ENCODE results near the gene NELFE. TPM values are rescaled to one million over a fixed set of nuclear protein-coding genes. Genes with fewer than 3 reads are reported as not detected.

NELFE gene
- total RNA-seq, 1 donor from 2014 or later, result 97.7 TPM

DNA sequence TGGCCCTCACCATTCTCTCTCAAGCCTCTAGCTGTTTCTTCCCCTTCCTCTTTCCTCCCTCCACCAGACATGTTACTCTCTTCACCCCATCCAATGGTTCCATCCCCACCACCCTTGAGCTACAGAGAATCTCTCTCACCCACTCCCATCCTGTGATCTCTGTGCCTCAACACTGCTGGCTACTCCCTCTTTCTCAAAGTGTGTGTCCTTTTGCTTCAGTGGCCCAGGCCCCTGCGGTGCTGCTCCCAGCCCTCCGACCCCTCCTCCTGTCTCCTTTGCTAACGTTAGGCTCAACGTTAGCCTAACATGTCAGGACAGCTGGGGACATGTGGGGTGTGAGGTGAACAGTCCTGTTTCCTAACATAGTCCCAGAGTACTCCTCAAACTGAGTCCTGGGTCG is 5.9 kb downstream of the NELFE start:
- Mint-ChIP-seq H3K36me3 (ENCODE audit: low read depth) (peaks cover 44% of the 10 kb centered on the region), H3K4me3 (no peak overlapping the region), H3K27me3 (ENCODE audit: insufficient read depth) (no peaks in the 10 kb centered on the region), H3K9me3 (no peaks in the 10 kb centered on the region), H3K4me1 (ENCODE audit: low read depth) (peaks cover 9% of the 10 kb centered on the region), H3K27ac (no peak overlapping the region)
- intact Hi-C loops (cut with micrococcal nuclease), result loop anchor here (1.0 to 10.0 kb wide), 2 partner anchors 273 to 408 kb away; partner anchors contain the start of genes ATP6V1G2, DDX39B and NFKBIL1
- no peak for DNase-seq (ENCODE audit: low spot score)

DNA sequence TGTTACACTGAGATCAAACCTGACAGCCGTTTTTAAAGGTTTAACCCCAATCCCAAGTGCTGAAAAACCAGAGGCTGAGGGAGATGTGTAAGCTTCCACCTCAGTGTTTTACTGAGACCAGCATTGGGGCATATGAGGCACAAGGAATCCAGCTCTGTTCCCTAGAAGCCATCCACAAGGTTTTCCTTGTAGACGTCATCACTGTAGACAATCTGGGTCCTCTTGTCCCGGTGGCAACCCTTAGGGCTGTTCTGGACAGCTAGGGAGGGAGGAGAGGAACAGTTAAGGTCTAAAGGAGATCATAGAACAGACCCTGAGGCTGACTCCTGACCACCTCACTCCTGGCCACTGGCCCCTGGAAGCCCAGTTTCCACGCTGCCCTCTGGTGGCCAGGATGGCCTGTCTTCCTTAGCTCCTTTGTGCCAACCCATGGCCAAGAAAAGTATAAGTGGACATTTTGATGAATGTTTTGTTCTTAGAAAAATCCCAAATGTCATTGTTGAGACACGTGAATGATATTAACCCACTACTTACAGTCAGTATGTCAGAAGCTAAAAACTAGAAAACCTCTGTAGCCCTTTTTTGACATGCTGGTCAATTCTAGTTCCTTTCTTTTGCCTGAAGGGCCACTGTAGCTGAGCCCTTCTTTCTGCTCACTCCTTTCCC is 6.5 kb downstream of the NELFE start:
- no peak overlapping the region for H3K27ac Mint-ChIP-seq
- no peaks in the 10 kb centered on the region for H3K9me3 Mint-ChIP-seq
- intact Hi-C loops (cut with micrococcal nuclease), result loop anchor here (1.0 to 10.0 kb wide), 2 partner anchors 272 to 407 kb away; partner anchors contain the start of genes ATP6V1G2, DDX39B and NFKBIL1
- H3K36me3 Mint-ChIP-seq (ENCODE audit: low read depth), result peaks cover 43% of the 10 kb centered on the region
- H3K27me3 Mint-ChIP-seq (ENCODE audit: insufficient read depth), result no peaks in the 10 kb centered on the region
- DNase-seq (ENCODE audit: low spot score), result no peak
- peaks cover 3% of the 10 kb centered on the region for H3K4me1 Mint-ChIP-seq (ENCODE audit: low read depth)
- no peak overlapping the region for H3K4me3 Mint-ChIP-seq

DNA sequence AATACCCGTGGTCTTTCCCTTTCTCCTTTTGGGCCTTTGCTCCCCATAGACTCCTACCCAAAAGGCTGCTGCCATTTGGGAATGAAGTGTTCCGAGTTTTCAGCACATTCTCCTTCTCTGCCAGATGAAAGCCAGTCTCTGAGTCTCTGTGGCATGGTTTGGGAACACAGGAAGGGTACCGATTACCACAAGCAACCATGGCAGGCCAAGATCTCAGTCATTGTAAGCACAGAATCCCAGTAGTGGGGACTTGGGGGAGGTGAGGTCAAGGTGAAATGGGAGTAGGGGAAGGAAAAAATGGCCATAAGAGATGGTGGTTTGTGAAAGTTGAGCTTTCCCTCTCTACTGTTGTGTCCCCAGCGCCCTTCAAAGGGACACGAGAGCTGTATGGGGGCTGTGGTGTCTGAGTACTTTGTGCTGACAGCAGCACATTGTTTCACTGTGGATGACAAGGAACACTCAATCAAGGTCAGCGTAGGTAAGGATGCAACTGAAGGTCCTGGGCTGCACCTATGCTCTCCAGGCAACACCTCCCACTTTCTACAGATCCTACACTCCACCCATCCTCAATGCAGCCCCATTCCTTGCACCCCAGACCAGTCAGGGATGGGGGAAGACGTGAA is 8.7 kb downstream of the NELFE start:
- H3K4me3 Mint-ChIP-seq, result no peak overlapping the region
- no peak for DNase-seq (ENCODE audit: low spot score)
- H3K27me3 Mint-ChIP-seq (ENCODE audit: insufficient read depth), result no peaks in the 10 kb centered on the region
- intact Hi-C loops (cut with micrococcal nuclease), result loop anchor here (10.0 kb wide), 1 partner anchor 405 kb away; the partner anchor contains the start of genes ATP6V1G2, DDX39B and NFKBIL1
- H3K9me3 Mint-ChIP-seq, result no peaks in the 10 kb centered on the region
- H3K4me1 Mint-ChIP-seq (ENCODE audit: low read depth), result peaks cover 9% of the 10 kb centered on the region
- H3K27ac Mint-ChIP-seq, result peak overlapping the region; percentile 66
- H3K36me3 Mint-ChIP-seq (ENCODE audit: low read depth), result peaks cover 28% of the 10 kb centered on the region

DNA sequence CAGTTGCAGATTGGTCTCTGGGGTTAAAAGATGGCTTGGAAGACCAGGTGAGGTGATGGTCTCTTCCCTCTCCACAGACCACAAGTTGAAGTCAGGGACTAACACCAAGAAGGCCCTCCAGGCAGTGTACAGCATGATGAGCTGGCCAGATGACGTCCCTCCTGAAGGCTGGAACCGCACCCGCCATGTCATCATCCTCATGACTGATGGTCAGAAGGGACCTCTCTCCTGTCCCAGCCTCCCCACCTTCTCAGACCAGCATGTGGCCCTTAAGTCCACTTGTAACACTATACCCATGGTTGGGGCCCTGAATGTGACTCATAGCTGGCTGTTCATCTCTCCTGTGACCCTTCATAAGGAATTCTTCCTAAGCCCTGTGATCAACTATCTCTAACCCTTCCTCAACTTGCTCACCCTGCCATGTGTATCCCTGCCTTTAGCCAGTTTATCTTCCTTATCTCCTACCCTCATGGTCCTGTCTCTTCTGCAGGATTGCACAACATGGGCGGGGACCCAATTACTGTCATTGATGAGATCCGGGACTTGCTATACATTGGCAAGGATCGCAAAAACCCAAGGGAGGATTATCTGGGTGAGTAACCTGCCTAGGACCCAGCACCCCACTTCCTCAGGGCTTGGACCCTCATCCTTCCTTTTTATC is 9.9 kb downstream of the NELFE start:
- Mint-ChIP-seq H3K4me1 (ENCODE audit: low read depth) (peaks cover 9% of the 10 kb centered on the region), H3K27me3 (ENCODE audit: insufficient read depth) (no peaks in the 10 kb centered on the region), H3K4me3 (no peak overlapping the region), H3K9me3 (no peaks in the 10 kb centered on the region), H3K36me3 (ENCODE audit: low read depth) (peaks cover 16% of the 10 kb centered on the region), H3K27ac (no peak overlapping the region)
- no peak for DNase-seq (ENCODE audit: low spot score)
- intact Hi-C loops (cut with micrococcal nuclease), result no loop called here

DNA sequence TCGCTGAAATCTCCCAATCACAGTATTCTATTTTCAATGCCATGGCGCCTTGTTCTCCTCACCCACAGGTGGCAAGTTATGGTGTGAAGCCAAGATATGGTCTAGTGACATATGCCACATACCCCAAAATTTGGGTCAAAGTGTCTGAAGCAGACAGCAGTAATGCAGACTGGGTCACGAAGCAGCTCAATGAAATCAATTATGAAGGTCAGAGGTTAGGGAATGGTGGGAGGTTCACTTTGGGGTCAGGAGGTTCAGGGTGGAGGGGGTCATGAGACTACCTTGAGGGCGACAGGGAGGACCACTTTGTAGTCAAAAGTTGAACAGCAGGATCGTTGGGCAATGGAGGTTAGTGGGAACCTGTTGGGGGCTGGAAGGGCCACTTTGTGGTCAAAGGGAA is 10.5 kb downstream of the NELFE start:
- no peak for DNase-seq (ENCODE audit: low spot score)
- H3K27ac Mint-ChIP-seq, result no peak overlapping the region
- H3K4me1 Mint-ChIP-seq (ENCODE audit: low read depth), result peaks cover 9% of the 10 kb centered on the region
- no peak overlapping the region for H3K4me3 Mint-ChIP-seq
- H3K9me3 Mint-ChIP-seq, result no peaks in the 10 kb centered on the region
- intact Hi-C loops (cut with micrococcal nuclease), result no loop called here
- no peaks in the 10 kb centered on the region for H3K27me3 Mint-ChIP-seq (ENCODE audit: insufficient read depth)
- H3K36me3 Mint-ChIP-seq (ENCODE audit: low read depth), result peaks cover 10% of the 10 kb centered on the region

DNA sequence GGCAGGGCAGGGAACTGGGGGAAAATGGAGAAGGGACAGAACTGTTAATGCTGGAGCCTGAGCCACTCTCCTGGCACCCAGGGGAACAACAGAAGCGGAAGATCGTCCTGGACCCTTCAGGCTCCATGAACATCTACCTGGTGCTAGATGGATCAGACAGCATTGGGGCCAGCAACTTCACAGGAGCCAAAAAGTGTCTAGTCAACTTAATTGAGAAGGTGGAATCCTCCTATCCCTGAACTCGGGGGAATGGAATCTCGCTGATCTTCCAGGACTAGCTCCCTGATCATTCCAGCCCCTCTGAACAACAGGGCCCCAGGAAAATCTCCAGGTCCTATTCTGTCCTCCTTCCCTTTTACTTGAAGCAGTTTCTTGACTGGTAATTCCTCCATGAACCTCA is 10.9 kb downstream of the NELFE start:
- no peaks in the 10 kb centered on the region for H3K9me3 Mint-ChIP-seq

DNA sequence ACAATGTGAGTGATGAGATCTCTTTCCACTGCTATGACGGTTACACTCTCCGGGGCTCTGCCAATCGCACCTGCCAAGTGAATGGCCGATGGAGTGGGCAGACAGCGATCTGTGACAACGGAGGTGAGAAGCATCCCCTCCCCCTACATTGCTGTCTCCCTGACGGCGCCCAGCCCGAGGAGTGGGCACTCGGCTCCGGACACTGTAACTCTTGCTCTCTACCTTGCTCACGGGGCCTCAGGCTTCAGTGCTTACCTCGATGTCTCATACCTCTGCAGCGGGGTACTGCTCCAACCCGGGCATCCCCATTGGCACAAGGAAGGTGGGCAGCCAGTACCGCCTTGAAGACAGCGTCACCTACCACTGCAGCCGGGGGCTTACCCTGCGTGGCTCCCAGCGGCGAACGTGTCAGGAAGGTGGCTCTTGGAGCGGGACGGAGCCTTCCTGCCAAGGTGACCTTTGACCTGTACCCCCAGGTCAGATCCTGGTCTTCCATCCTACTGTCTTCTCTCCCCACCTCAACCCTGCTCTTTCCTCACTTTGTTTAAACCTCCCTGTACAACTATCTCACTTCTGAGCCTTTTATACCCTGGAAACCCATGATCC is 11.6 kb downstream of the NELFE start:
- Mint-ChIP-seq H3K4me3 (no peak overlapping the region), H3K27me3 (ENCODE audit: insufficient read depth) (no peaks in the 10 kb centered on the region), H3K27ac (no peak overlapping the region), H3K9me3 (no peaks in the 10 kb centered on the region), H3K4me1 (ENCODE audit: low read depth) (peaks cover 9% of the 10 kb centered on the region), H3K36me3 (ENCODE audit: low read depth) (peaks cover 4% of the 10 kb centered on the region)
- DNase-seq (ENCODE audit: low spot score), result no peak
- intact Hi-C loops (cut with micrococcal nuclease), result no loop called here

More for the DNA sequence above, 10.9 kb downstream of the NELFE start:
- Mint-ChIP-seq H3K27me3 (ENCODE audit: insufficient read depth) (no peaks in the 10 kb centered on the region), H3K27ac (no peak overlapping the region), H3K4me3 (no peak overlapping the region), H3K36me3 (ENCODE audit: low read depth) (peaks cover 7% of the 10 kb centered on the region), H3K4me1 (ENCODE audit: low read depth) (peaks cover 9% of the 10 kb centered on the region)
- intact Hi-C loops (cut with micrococcal nuclease), result no loop called here
- DNase-seq (ENCODE audit: low spot score), result no peak

DNA sequence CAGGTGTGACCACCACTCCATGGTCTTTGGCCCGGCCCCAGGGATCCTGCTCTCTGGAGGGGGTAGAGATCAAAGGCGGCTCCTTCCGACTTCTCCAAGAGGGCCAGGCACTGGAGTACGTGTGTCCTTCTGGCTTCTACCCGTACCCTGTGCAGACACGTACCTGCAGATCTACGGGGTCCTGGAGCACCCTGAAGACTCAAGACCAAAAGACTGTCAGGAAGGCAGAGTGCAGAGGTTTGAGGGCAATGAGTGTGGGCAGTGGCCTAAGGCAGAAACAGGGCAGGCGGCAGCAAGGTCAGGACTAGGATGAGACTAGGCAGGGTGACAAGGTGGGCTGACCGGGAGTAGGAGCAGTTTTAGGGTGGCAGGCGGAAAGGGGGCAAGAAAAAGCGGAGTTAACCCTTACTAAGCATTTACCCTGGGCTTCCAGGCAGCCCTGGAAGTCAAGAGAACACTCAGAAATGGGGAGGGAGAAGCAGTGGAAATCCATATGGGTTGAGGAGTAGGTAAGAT is 12.3 kb downstream of the NELFE start:
- DNase-seq (ENCODE audit: low spot score), result no peak
- H3K9me3 Mint-ChIP-seq, result no peaks in the 10 kb centered on the region
- peaks cover 9% of the 10 kb centered on the region for H3K4me1 Mint-ChIP-seq (ENCODE audit: low read depth)
- H3K27ac Mint-ChIP-seq, result no peak overlapping the region
- intact Hi-C loops (cut with micrococcal nuclease), result no loop called here
- no peak overlapping the region for H3K4me3 Mint-ChIP-seq
- H3K27me3 Mint-ChIP-seq (ENCODE audit: insufficient read depth), result no peaks in the 10 kb centered on the region
- H3K36me3 Mint-ChIP-seq (ENCODE audit: low read depth), result peaks cover 4% of the 10 kb centered on the region

DNA sequence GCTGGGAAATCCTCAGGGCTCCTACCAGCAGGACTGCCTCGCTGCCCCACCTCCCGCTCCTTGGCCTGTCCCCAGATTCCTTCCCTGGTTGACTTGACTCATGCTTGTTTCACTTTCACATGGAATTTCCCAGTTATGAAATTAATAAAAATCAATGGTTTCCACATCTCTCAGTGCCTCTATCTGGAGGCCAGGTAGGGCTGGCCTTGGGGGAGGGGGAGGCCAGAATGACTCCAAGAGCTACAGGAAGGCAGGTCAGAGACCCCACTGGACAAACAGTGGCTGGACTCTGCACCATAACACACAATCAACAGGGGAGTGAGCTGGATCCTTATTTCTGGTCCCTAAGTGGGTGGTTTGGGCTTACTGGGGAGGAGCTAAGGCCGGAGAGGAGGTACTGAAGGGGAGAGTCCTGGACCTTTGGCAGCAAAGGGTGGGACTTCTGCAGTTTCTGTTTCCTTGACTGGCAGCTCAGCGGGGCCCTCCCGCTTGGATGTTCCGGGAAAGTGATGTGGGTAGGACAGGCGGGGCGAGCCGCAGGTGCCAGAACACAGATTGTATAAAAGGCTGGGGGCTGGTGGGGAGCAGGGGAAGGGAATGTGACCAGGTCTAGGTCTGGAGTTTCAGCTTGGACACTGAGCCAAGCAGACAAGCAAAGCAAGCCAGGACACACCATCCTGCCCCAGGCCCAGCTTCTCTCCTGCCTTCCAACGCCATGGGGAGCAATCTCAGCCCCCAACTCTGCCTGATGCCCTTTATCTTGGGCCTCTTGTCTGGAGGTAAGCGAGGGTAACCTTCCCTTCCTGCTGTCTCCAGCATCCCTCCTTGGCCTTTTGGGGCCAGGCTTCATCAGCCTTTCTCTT is 13.0 kb downstream of the NELFE start, which contains the start of gene CFB:
CFB (plus strand) TSS at position 589 of the 863 bp plus-strand sequence; CDS start at position 716, 127 bp downstream.
- intact Hi-C loops (cut with micrococcal nuclease), result no loop called here
- H3K36me3 Mint-ChIP-seq (ENCODE audit: low read depth), result peaks cover under 1% of the 10 kb centered on the region

DNA sequence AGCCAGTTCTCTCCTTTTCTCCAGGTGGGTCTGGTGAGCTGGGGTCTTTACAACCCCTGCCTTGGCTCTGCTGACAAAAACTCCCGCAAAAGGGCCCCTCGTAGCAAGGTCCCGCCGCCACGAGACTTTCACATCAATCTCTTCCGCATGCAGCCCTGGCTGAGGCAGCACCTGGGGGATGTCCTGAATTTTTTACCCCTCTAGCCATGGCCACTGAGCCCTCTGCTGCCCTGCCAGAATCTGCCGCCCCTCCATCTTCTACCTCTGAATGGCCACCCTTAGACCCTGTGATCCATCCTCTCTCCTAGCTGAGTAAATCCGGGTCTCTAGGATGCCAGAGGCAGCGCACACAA is 13.6 kb downstream of the NELFE start:
- intact Hi-C loops (cut with micrococcal nuclease), result no loop called here
- peaks cover 9% of the 10 kb centered on the region for H3K4me1 Mint-ChIP-seq (ENCODE audit: low read depth)
- no peak for DNase-seq (ENCODE audit: low spot score)
- no peaks in the 10 kb centered on the region for H3K27me3 Mint-ChIP-seq (ENCODE audit: insufficient read depth)
- peak overlapping the region; percentile 59 for H3K27ac Mint-ChIP-seq
- no peaks in the 10 kb centered on the region for H3K9me3 Mint-ChIP-seq
- H3K4me3 Mint-ChIP-seq, result no peak overlapping the region
- no peaks in the 10 kb centered on the region for H3K36me3 Mint-ChIP-seq (ENCODE audit: low read depth)

More for the DNA sequence above, 13.0 kb downstream of the NELFE start, which contains the start of gene CFB:
- peaks cover 9% of the 10 kb centered on the region for H3K4me1 Mint-ChIP-seq (ENCODE audit: low read depth)
- peak within 1 kb of the TSS; percentile 59 for H3K27ac Mint-ChIP-seq
- DNase-seq (ENCODE audit: low spot score), result no peak
- no peaks in the 10 kb centered on the region for H3K9me3 Mint-ChIP-seq
- no peaks in the 10 kb centered on the region for H3K27me3 Mint-ChIP-seq (ENCODE audit: insufficient read depth)
- H3K4me3 Mint-ChIP-seq, result no peak within 1 kb of the TSS

DNA sequence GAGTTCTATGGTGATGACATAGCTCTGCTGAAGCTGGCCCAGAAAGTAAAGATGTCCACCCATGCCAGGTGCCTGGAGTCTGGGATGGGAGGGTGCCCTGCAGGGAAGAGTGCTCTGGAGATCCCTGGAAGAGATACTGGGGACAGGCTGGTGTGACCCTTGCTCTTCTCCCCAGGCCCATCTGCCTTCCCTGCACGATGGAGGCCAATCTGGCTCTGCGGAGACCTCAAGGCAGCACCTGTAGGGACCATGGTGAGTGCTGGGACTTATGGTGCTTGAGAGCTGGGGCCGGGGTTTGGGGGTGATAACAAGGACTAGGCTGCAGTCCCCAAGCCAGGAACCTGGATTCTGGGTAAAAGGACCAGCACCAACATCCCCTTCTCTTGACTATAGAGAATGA is 15.0 kb downstream of the NELFE start:
- H3K27ac Mint-ChIP-seq, result no peak overlapping the region
- H3K27me3 Mint-ChIP-seq (ENCODE audit: insufficient read depth), result peaks cover 2% of the 10 kb centered on the region
- intact Hi-C loops (cut with micrococcal nuclease), result no loop called here
- H3K36me3 Mint-ChIP-seq (ENCODE audit: low read depth), result no peaks in the 10 kb centered on the region
- no peaks in the 10 kb centered on the region for H3K9me3 Mint-ChIP-seq
- H3K4me3 Mint-ChIP-seq, result no peak overlapping the region
- peaks cover 9% of the 10 kb centered on the region for H3K4me1 Mint-ChIP-seq (ENCODE audit: low read depth)
- no peak for DNase-seq (ENCODE audit: low spot score)

DNA sequence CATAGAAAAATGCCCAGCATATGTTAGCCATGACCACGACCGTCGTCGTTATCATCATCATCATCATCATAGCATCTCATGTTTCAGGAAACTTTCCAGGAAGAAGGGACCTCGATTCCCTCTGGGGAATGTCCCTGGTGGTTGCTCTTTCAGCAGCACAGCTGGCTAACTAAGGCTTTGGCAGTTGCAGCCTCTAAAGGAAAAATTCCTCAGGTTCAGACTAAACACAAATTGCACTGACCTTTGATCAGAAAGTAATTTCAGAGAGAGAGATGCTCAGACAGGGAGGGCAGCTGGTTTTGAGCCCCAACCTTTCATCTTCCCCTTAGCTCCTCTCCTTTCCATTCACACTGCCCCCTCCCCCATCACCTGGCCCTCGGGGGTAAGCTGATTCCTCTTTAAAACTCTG is 18.5 kb downstream of the NELFE start:
- no peaks in the 10 kb centered on the region for H3K9me3 Mint-ChIP-seq
- H3K27ac Mint-ChIP-seq, result no peak overlapping the region
- peaks cover 2% of the 10 kb centered on the region for H3K27me3 Mint-ChIP-seq (ENCODE audit: insufficient read depth)
- peaks cover 2% of the 10 kb centered on the region for H3K4me1 Mint-ChIP-seq (ENCODE audit: low read depth)
- no peaks in the 10 kb centered on the region for H3K36me3 Mint-ChIP-seq (ENCODE audit: low read depth)
- DNase-seq (ENCODE audit: low spot score), result no peak
- no peak overlapping the region for H3K4me3 Mint-ChIP-seq
- intact Hi-C loops (cut with micrococcal nuclease), result no loop called here
